HG02970 (cell line): ENCODE results near the gene TPM2.

Experiments used
- ATAC-seq: cut with Tn5 transposase; IDR thresholded peaks from one replicate; pipeline ENCODE4 v1.9.1; 2021; ENCODE audit warnings: mild to moderate bottlenecking, moderate library complexity, moderate number of reproducible peaks; ENCODE audit not compliant: unreplicated experiment, low FRiP score

Gene TPM2

DNA sequence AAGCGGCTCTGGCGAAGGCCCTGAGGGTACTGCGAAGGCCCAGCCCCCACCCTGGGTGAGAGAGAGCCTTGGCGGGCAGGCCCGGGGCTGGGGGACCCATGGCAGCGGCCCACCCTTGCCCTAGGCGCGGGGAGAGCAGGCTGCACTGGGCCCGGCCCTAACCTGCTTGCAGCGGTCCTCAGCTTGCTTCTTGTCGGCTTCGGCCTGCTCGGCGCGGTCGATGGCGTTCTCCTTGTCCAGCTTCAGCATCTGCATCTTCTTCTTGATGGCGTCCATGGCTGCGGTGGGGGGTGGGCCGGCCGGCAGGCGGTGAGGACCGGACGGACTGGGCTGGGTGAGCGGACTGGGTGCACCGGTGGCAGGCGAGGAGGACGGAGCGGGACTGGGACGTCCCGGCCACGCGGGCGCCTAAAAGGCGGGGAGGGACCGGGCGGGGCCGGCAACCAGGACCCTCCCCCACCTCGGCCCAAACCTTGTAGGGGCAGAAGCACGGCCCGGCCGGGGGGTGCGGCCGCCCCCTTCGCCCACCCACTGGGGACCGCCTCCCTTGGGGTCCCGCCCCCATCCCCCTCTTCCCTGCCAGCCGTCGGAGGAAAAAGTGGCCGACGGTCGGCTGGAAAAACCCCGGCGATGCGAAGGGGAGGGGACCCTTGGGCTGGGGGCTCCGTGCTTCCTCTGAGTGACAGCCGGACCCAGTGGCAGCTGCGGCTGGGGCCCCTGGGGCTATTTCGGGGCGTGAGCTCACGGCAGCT lies at the start of gene TPM2:
Gene TPM2 (minus strand): TSS at position 384 of the 752 bp plus-strand sequence. CDS start 108 bp downstream, at position 276.
- ATAC-seq = no peak

- no peak for ATAC-seq
Measured at GRCh38 chr9:35738924-35739323, 49.2 kb upstream of the TPM2 start.

- no peak for ATAC-seq
Measured at GRCh38 chr9:35738186-35738585, 48.5 kb upstream of the TPM2 start.

DNA sequence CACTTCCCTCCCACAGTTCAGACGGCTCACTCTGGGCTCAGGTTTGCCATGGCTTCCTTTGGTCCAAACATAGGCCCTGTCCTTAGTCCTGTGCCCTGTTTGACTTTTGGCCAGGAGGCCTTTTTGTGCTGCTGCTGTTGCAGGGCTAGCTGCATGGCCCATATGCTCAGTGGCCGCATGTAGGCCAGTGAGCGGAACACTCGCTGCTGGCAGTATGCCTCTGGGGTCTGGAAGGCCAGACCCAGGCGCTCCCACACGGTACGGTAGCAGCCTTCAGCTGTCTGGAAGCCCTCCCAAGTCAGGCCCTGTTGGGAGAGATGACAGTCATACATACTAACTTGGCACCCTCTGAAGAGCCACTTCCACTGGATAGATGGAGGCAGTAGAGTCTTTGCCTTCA lies 47.4 kb upstream of the TPM2 start:
- no peak for ATAC-seq

- no peak for ATAC-seq
Measured at GRCh38 chr9:35736201-35736633, 46.5 kb upstream of the TPM2 start.

DNA sequence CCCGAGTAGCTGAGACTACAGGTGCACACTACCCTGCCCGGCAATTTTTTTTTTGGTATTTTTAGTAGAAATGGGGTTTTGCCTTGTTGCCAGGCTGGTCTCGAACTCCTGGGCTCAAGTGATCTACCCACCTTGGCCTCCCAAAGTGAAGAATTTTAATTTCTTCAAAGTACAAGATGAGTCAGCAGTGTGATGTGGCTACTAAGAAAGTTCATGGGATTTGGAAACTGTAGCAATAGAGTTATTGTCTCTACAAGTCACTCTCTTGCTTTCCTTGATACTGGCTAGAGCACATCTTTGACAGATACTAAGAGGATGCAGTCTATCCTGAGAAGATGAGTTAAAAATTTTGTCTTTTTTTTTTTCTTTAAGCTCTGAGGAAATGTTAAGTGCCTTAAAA lies 44.4 kb upstream of the TPM2 start:
- no peak for ATAC-seq

DNA sequence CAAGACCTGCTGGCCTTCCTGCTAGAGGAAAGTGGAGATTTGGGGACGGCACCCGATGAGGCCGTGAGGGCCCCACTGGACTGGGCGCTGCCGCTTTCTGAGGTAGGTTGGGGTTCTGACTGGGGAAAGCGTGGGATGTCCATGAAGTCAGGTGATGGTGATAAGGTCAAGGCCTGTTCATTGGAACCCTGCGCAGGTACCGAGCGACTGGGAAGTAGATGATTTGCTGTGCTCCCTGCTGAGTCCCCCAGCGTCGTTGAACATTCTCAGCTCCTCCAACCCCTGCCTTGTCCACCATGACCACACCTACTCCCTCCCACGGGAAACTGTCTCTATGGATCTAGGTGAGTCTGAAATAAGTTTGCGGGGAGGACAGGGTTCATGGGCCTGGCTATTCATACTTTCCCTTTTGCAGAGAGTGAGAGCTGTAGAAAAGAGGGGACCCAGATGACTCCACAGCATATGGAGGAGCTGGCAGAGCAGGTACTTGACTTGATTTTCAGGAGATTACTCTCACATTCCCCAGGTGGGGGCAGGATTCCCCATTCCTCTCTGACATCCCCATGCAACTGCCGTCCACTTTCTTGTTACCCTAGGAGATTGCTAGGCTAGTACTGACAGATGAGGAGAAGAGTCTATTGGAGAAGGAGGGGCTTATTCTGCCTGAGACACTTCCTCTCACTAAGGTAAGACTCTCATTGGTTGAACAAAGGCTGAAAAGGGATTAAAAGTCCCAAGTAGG lies 43.2 kb upstream of the TPM2 start:
- no peak for ATAC-seq

- peak; percentile 77 for ATAC-seq
Measured at GRCh38 chr9:35732185-35732799, 42.6 kb upstream of the TPM2 start, which contains the start of the genes CREB3 and TLN1. Gene CREB3 (plus strand): TSS chr9:35732666. CDS start chr9:35732773, 107 bp downstream. Gene TLN1 (minus strand): TSS chr9:35732195. CDS start chr9:35725694, 6,501 bp downstream.

DNA sequence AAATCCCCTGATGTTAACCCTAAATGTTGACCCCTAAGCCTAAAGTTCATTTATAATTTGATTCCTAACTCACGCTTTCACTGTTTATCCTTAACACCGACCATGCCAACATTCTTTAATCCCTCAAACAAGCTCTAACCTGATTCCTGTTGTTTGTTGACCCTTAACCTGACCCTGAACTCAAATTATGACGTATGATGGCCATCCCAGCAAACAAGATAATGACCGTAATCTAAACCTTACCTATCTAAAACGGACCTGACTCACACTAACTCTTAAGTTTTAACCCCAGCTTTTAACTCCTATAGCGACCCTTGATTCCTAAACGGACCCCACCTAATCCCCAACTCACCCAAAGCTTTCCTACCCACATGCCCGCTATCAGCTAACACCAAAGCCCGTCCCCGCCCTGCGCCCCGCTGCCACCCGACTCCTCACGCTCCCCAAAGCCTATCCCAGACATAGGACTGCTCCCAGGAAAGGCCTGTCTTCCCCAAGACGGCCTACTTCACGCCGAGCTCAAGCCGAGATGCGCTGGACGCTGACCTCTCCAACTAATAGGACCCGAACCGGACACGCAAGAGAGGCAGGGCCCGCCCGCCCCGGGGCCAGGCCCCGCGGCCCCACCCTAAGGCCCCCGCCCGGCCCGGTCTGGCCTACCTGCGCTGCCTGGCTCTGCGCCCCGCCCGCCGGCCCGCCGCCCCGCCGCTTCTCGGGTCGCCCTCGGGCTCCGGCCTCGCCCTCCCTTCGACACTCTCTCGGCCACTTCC lies 41.9 kb upstream of the TPM2 start:
- no peak for ATAC-seq

- ATAC-seq = no peak
Measured at GRCh38 chr9:35730486-35730854, 40.7 kb upstream of the TPM2 start.

GRCh38 chr9:35729700-35730485 lies 40.2 kb upstream of the TPM2 start:
- no peak for ATAC-seq

GRCh38 chr9:35729101-35729500 lies 39.4 kb upstream of the TPM2 start:
- no peak for ATAC-seq

- no peak for ATAC-seq
Measured at GRCh38 chr9:35728041-35728971, 38.6 kb upstream of the TPM2 start.

- no peak for ATAC-seq
Measured at GRCh38 chr9:35727676-35728040, 37.9 kb upstream of the TPM2 start.

GRCh38 chr9:35726931-35727330 lies 37.2 kb upstream of the TPM2 start:
- ATAC-seq = no peak

DNA sequence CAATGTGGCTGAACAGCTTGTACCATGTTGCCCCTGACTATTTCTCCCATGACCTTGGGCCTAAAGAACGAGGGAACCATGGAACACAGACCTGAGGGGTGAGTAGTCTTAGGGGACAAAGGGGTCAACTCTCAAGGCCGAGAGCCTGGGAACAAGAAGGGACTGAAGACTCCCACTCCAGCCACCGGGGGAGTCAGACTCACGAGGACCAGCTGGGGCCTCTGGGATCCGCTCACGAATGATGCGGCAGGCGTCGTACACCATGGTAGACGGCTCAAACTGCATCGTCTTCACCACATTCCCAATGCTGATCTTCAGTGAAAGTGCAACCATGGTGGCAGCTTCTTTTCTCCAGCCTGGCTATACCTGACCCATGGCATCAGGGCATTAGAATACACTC lies 35.6 kb upstream of the TPM2 start:
- no peak for ATAC-seq

DNA sequence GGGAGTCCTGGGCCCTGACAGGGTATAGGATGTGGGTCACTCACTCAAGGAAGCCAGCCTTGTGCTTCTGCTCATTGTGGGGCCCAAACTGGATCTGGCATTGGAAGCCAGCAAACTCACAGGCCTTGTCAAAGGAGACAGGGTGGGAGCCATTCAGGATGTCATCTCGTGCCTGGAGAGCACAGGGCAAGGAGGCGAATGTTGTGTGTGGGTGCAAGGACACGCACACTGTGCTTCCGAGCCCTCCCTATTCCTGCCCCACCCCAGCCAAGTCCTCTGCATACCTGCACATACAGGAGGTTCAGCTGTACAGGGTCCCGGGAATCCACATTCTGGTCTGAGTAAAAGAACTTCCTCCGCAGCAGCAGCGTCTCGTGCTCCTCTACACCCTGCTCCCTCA lies 34.2 kb upstream of the TPM2 start:
- no peak for ATAC-seq

DNA sequence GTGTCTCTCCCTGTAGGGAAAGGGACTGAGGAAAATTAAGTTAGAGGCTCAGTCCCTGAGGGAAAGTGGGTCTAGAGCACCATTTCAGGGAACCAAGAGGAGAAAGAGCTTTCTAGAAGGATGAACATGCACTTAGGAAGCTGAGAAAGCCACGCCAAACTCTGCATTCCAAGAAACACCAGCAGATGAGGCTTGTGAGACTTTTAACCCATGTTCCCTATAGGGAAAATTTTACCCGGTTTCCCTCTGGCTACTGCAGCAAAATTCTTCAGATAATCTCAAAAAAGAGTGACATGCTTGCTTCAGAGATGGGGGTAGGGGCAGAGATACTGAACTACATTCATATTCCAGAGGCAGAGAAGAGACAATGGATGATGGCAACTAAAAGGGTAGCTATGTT lies 33.7 kb upstream of the TPM2 start:
- ATAC-seq = no peak

DNA sequence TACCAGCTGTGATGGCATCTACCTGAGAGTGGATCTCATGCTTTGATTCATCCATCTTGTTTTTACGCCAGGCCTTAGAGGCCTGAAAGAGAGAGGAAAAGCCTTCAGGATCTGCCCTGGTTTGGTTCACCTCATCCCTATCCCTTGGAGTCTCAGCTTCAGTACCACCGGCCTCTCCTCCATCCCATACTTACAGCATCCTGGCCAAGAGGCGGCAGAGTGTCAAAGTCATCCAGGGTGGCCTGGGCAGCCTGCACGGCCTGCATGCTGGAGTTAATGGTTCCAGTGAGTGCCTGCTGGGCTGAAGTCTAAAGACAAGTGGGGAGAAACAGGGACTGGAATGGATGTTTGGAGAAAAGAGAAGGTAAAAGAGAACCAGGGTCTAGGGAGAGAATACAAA lies 29.8 kb upstream of the TPM2 start:
- ATAC-seq = no peak
